HG03565 (cell line): ENCODE measurements around the gene TRAF2.
"Not testable (repeated sequence)": the region's sequence is repeated elsewhere in the genome, so short reads cannot be mapped to it uniquely, and the experiment has no call there.

ENCODE experiments used
- ATAC-seq: cut with Tn5 transposase; IDR thresholded peaks from one replicate; pipeline ENCODE4 v1.9.1; 2021; ENCODE audit warnings: mild to moderate bottlenecking, moderate library complexity; ENCODE audit not compliant: unreplicated experiment

The TRAF2 gene

DNA sequence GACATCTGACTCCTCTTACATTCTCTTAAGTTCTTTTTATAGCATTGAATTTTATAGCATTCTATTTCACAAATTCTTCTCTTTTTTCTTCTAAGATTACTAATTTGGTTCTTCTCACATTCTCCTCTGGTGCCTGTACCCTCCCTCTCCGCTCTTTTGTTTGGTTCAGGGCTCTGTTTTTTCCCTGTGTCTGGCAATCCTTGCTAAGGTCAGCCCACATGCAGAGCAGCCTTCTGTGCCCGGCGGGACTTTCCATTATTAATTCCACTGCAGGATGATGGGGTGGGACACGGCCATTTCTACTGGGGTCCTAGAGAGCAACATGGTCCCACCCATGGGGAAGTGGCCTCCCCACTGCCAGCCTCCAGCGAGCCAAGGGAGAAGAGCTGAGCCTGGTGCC is 9.8 kb upstream of the TRAF2 start:
- ATAC-seq = no peak

DNA sequence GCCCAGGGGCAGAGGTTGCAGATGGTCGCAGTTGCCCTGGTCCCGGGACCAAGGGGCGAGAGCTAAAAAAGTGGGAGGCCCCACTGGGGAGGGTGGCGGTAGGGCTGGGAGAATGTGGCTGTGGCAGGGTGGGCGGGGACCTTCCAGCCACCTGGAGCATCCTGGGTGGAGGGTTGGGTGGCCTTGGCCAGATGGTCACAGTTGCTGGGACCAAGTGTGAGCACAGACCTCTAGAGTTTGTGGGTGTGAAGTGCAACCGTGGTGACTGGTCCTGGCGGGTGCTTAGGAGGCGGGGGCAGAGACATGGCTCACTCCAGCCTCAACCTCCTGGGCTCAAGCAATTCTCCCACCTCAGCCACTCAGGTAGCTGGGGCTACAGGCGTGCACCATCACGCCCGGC is 5.7 kb upstream of the TRAF2 start:
- ATAC-seq = no peak

DNA sequence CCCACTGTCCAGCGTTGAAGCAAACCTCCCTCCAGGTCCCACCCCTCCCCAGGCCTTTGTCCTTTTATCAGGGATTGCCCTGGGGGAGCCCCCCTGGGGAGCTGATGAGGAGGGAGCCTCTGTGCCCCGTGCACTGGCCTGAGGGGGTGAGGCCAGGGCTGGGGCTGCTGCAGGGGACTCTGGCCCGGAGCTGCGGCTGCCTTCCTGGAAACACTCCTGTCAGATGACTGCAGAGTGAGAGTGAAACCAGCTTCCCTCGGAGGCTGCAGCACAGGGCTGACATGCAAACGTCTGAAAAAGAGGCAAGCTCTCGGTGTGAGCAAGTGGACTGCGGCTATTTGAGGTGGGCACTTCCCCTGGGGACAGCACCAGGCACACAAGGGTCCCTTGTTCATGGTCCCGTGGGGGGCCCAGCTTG is 4.6 kb upstream of the TRAF2 start:
- no peak for ATAC-seq

DNA sequence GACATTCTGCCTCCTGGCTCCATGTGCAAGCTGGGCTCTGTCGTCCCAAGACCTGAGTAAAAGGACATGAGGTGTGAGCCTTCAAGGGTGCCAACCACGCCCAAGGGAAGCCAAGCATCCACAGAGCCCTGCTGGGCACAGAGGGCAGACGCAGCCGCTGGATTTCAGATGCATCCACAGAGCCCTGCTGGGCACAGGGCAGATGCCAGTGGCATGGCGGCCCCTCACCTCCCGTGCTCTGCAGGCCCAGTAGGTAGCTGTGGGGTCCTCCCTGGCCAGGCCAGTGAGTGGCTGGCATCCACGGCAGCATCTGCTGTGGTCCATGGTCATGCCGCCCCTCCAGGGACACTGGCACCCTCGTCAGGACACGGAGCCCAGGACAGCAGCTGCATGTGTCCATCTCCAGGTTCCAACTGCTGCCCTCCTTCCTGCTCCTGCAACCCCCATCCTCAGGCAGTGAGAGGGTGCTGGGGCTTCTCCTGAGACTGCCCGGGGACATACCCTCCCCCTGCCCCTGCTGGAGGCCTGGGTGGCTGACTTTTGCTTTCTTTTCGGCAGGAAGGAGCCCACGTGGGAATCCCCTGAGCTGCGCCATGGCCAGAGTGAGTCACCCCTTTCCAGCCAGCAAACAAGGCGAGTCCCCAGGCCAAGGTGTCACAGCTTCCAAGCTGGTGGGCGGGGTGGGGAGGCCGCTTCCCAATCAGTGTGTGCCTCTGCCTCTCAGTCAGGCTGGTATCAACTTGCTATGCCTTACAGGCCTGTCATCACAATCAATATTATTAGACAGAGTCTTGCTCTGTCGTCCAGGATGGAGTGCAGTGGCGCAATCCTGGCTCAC is 4.0 kb upstream of the TRAF2 start:
- ATAC-seq = no peak

DNA sequence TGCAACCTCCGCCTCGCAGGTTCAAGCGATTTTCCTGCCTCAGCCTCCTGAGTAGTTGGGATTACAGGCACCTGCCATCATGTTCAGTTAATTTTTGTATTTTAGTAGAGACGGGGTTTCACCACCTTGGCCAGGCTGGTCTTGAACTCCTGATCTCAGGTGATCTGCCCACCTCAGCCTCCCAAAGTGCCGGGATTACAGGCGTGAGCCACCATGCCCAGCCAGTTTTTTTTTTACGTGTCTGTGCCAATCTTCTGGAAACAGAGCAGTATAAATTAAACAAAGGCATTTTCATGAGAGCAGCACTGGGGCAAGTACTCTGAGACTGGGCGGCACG is 3.4 kb upstream of the TRAF2 start:
- ATAC-seq = not testable (repeated sequence)

DNA sequence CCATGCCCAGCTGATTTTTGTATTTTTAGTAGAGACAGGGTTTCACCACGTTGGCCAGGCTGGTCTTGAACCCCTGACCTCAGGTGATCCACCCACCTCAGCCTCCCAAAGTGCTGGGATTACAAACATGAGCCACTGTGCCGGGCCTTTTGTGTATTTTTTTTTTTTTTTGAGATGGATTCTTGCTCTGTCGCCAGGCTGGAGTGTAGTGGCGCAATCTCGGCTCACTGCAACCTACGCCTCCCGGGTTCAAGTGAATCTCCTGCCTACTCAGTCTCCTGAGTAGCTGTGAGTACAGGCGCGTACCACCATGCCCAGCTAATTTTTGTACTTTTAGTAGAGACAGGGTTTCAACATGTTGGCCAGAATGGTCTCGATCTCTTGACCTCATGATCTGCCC is 2.6 kb upstream of the TRAF2 start:
- not testable (repeated sequence) for ATAC-seq

DNA sequence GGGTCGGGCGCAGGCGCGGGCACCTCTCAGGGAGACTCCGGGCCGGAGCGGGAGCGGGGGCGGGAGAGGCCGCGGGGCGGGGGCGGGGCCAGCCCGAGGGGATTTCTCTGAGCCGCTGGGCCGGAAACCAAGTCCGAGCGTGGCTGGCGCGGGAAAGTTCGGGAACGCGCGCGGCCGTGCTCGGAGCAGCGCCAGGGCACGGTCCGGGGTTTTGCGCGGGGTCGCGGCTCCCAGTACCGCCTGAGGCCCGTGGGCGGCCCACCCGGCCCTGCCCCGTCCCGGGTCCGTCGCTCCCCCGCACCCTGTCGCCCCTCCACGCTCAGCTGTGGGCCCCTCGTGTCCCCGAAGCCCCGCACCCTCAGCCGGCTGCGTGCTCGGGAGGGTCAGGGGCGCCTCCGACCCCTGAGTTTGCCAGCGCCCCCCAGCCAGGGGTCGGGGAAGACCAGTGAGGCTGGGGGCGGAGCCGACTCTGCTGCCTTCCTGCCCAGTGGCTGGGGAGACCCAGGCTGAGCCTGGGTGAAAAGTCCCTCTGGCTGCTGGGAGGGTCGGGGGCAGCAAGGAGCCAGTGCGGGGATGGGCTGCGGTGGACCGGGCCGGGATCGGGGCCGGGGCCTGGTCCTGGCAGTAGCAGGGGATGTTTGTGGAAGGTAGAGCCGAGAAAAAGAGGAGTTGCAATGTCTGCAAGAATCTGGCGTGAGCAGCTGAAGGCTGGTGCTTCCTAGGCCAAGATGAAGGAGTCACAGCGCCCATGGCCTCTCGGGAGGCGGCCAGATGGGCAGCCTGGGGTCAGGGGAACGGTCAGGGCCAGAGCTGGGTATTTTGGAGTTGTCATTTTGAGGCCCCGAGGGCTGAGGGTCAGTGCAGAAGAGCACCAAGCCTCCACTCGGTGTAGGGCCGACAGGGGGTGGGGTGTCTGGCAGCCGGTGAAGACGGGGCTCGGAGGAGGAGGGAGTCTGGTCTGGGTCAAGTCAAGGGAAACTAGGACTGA is 588 bp downstream of the TRAF2 start:
- ATAC-seq = peak; percentile 24

DNA sequence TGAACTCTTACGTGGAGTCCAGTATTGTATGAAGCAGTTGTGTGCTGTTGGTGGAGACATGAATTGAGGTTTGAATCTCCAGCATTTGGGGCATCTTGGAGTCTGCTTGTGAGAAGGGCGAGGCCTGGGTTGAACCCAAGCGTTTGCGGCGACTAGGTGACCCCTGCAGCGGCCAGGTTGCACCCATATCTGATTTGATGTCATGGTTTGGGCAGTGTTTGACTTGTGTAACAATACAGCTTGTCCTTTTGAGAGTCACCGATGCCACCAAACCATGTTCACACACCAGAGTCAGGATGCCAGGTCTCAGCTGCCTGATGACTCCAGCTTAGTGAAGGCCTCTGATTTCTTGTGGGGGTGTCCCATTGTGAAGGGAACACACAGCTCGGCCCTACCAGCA is 2.1 kb downstream of the TRAF2 start:
- no peak for ATAC-seq

DNA sequence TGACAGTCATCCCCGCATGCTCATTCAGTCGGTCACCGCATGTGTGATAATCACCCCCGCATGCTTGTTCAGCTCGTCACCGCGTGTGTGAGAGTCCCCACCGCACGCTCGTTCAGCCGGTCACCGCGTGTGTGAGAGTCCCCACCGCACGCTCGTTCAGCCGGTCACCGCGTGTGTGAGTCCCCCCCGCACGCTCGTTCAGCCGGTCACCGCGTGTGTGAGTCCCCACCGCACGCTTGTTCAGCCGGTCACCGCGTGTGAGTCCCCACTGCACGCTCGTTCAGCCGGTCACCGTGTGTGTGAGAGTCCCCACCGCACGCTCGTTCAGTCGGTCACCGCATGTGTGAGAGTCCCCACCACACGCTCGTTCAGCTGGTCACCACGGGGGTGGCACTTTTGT is 3.5 kb downstream of the TRAF2 start:
- ATAC-seq = no peak

DNA sequence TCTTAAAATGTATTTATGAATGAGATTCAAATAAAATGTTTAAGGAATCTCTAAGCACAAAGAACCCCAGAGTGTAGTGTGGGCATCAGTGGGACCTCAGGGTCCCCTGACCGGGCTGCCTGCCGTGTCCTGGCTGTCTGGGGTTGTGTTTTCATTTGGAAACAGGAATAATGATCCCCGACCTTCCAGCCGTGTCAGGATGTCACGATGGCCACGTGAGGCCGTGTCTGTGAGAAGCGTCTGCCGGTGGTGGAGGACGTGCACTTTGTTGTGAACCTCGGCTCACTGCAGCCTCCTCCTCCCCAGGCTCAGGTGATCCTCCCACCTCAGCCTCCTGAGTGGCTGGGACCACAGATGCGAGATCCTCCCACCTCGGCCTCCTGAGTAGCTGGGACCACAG is 4.3 kb downstream of the TRAF2 start:
- ATAC-seq = no peak

DNA sequence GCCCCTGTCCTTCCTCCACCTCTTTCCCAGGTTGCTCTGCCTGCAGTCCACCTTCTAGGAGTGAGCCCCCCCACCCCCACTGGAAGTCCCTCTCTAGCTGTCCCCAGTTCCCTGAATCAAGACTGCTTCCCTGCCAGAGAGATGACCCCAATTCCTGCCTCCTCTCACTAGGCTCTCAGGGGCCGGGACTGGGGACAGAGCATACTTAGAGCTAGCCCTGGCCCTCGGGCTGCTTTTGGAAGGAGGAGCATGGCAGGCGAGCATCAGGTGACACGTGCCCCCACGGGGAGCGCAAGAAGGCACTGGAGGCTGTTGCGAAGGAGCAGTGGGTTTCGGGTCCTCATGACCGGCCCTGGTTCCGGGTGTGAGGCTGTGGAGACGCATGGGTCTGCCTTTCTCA is 9.7 kb downstream of the TRAF2 start:
- no peak for ATAC-seq

DNA sequence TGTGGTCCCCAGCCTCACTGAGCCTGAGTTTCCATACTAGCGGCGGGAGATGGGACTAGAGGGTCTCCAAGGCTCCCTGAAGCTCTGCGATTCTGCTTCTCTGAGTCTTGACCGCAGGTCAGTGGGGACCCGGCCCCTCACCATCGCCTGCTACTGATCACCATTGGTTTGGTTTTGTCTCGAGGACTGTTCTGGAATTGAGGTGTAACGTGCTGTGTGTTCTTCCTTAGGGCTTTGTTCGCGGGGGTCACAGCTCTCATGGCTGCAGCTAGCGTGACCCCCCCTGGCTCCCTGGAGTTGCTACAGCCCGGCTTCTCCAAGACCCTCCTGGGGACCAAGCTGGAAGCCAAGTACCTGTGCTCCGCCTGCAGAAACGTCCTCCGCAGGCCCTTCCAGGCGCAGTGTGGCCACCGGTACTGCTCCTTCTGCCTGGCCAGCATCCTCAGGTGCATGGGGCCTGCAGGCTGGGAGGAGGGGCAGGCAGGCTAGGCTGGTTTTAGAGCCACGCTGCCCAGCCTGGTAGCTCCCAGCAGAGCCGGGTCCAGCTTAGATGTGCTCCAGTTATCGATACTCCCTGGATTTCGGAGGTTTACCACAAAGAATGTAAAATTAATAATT is 12.3 kb downstream of the TRAF2 start:
- no peak for ATAC-seq

DNA sequence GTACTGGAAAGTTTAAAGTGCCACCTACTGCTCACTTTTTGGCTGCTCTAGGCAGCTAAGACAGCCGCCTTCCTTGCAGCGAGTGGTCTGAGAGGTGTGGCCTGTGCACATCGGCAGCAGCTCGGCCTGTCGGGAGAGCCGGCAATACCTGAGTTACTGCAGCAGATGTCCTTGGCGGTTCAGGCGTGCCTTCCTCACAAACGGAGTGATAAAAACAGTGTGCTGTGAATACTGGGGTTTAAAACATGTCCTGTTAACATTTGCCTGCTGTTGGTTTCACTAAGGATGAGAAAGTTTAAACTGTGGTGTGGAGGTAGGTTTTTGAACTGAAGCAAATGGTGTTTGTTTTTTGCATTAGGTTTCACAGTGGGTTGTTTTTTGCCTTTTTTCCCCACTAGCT is 12.9 kb downstream of the TRAF2 start:
- no peak for ATAC-seq

DNA sequence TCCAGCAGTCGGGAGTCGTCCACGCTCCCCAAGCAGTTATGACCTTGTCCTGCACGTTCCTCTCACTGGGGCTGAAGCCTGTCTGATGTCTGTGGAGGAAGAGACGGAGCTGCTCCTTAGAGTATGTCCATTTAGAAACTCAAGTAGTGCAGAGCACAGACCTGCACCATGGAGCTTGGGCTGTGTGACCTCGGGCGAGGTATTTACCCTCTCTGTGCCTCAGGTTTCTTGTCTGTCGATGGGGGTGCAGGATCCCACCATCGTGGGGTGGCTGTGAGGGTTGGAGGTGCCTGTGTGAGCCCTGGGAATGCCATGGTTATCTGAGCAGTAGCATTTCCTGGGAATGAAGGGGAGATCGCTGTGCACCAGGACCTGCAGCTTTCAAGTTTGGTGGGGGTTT is 14.2 kb downstream of the TRAF2 start:
- no peak for ATAC-seq

DNA sequence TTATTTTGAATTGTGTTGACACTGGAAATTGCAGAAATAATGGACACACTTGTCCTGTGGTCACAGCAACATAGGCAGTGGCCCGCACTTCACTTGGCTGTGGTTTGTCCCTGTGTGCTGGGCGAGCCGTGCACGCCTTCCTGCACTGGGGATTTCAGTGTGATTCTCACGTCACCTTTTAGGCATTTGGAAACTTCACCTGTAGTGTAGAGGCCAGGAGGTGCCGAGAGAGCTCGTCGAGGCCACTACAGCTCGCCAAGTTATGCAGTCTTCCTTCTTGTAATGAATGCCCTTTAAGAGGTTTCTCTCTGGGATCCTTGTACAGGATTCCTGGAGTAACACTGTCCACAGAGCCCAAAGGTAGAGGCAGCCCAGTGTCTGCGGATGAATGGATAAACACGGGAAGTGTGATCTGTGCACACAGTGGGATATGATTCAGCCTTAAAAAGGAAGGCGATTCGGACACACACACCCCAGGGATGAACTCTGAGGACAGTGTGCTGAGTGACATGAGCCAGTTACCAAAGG is 14.7 kb downstream of the TRAF2 start:
- no peak for ATAC-seq

DNA sequence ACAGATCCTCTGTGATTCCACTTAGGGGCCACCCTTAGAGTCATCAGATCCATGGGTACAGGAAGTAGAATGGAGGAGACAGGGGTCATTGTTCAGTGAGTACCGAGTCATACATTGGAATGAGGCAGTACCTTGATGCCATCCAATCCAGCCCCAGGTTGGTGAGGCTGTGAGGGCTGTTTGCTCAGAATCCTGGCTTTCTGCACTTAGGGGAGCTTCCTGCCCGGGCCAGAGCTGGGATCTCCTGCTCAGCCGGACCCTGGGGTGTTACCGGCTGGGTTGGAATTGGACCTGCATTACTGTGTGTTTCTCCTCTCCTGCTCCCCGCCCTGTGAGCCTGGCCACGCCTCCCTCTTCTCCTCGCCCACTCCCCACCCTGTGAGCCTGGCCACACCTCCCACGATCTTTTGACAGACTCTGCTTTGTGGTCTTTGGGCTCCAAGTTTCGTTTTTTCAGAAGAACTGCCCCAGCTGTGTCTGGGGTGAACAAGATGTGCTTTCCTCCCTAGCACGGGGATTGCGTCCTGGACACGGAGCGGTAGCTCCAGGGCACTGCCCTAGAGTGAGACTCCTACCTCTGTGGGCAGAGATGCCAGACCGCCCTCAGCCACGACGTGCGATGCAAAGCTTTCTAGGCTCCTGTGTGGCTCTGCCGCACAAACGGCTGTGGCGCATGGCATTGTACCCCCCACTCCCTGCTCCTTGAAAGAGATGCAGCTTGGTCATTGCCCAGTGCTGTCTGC is 15.4 kb downstream of the TRAF2 start:
- peak; percentile 46 for ATAC-seq

DNA sequence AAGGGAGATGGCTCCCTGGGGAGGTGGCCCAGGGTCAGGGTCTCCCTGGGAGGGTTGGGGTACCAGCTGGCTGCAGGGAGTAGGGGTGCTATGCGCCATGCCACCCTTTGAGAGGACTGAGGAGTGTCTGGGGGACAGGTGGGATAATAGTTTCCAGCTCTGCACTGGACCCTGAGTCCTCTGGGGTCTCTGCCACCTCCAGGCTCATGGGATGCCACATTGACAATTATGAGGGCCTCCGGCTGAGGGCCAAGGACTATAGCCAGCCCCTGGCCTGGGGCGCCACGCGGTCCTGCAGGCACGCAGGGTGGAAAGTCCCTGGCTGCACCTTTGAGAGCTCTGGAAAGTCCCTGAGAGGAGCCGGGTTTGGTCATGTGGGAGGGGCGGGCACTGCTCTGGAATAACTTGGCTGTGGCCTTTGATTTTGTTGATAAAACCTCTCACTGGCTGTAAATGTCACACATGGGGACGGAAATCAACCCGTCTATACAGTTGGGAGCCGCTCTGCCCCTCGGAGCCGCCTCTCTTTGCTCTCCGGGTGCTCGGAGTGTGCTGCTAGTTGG is 16.0 kb downstream of the TRAF2 start:
- ATAC-seq = peak; percentile 42

DNA sequence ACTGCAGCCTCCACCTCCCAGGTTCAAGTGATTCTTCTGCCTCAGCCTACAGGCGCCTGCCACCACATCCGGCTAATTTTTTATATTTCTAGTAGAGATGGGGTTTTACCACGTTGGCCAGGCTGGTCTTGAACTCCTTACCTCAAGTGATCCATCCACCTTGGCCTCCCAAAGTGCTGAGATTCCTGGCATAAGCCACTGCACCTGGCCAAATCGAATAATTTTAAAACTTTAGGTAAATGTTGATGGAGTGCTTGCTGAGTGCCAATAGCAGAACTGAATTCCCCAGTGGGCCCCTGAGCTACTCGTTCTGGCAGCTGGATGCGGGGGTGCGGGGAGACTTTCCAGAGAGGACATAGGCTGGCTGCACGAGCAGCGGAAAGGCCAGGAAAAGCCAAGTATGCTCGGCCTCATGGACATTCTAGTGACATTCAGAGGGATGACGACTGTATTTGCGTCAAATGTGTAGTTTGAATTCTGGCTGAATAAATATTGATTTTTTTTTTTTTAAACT is 16.8 kb downstream of the TRAF2 start:
- no peak for ATAC-seq

DNA sequence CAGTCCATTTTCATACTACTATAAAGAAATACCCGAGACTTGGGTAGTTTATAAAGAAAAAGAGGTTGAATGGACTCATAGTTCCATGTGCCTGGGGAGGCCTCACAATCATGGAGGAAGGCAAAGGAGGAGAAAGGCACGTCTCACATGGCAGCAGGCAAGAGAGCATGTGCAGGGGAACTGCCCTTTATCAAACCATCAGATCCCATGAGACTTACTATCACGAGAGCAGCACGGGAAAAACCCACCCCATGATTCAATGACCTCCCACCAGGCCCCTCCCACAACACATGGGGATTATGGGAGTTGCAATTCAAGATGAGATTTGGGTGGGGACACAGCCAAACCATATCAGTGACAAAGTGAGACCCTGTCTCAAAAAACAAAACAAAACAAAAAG is 19.9 kb downstream of the TRAF2 start:
- no peak for ATAC-seq
